Ishikawa (cell line): ENCODE results near the gene ANKMY1.

Source experiments
- CREB1 ChIP-seq: IDR thresholded peaks from 2 replicates; pipeline ENCODE4 v1.6.1; 2012; ENCODE audit warnings: low read depth
- TEAD4 ChIP-seq: IDR thresholded peaks from 2 replicates; pipeline ENCODE4 v1.6.1; 2012
- TF ChIP-seq, protein P1 (sequence below): IDR thresholded peaks from 2 replicates; pipeline ENCODE4 v1.6.1; 2012
- TF ChIP-seq, protein P2 (sequence below): IDR thresholded peaks from 2 replicates; pipeline ENCODE4 v1.6.1; 2012

DNA sequence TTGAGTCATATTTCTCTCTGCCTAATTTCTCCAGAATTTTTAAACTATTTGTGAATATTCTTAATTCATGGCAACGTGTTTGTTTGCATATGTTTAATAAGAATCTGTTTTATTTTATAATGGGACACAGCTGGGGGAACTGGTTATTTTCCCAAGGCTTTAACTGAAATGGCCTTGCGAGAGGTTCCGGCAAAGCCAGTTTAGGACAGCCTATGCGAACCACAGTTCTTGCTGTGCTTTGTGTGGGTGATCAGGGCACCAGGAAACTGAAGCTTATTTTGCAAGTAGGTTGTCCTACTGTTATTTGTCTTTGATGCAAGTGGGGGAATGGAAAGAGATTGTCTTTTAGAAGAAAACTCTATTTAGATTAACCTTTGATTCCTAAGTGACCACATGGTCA, 6.5 kb downstream of the ANKMY1 start:
- TF ChIP-seq, protein P1, sequence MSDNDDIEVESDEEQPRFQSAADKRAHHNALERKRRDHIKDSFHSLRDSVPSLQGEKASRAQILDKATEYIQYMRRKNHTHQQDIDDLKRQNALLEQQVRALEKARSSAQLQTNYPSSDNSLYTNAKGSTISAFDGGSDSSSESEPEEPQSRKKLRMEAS = no peak
- TF ChIP-seq CREB1 (no peak), TEAD4 (no peak)
- TF ChIP-seq, protein P2, sequence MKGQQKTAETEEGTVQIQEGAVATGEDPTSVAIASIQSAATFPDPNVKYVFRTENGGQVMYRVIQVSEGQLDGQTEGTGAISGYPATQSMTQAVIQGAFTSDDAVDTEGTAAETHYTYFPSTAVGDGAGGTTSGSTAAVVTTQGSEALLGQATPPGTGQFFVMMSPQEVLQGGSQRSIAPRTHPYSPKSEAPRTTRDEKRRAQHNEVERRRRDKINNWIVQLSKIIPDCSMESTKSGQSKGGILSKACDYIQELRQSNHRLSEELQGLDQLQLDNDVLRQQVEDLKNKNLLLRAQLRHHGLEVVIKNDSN = no peak
